Retinal pigment epithelial cell (primary cell): Measurements from ENCODE around the gene KNDC1.

Experiments used
- DNase-seq: peaks from one replicate; pipeline ENCODE4 v3.0.0-alpha.2; 2010; ENCODE audit warnings: low read depth
- H3K4me3 ChIP-seq: 2 replicates; pipeline ENCODE4 v1.5.1; 2011; ENCODE audit warnings: mild to moderate bottlenecking, low read length, control low read depth, moderate library complexity
- CTCF ChIP-seq: conservative IDR thresholded peaks from 2 replicates; pipeline ENCODE4 v1.5.1; 2011; ENCODE audit warnings: low read depth, low read length, control low read depth, inconsistent platforms

Gene KNDC1

GRCh38 chr10:133245439-133246235, 85.6 kb downstream of the KNDC1 start:
- H3K4me3 ChIP-seq, result no peak overlapping the region
- no peak for TF ChIP-seq CTCF
- no peak for DNase-seq

- TF ChIP-seq CTCF, result no peak
- DNase-seq, result no peak
- H3K4me3 ChIP-seq, result no peak overlapping the region
Observed at GRCh38 chr10:133246236-133246626, 86.2 kb downstream of the KNDC1 start.

- no peak overlapping the region for H3K4me3 ChIP-seq
- no peak for DNase-seq
- TF ChIP-seq CTCF, result no peak
Observed at GRCh38 chr10:133247681-133248333, 87.8 kb downstream of the KNDC1 start.

GRCh38 chr10:133248334-133248715, 88.3 kb downstream of the KNDC1 start:
- H3K4me3 ChIP-seq, result no peak overlapping the region
- no peak for TF ChIP-seq CTCF
- no peak for DNase-seq

- TF ChIP-seq CTCF, result no peak
- DNase-seq, result no peak
- no peak overlapping the region for H3K4me3 ChIP-seq
Observed at GRCh38 chr10:133249094-133249780, 89.2 kb downstream of the KNDC1 start.

- DNase-seq, result no peak
- no peak for TF ChIP-seq CTCF
- H3K4me3 ChIP-seq, result no peak overlapping the region
Observed at GRCh38 chr10:133249975-133250754, 90.1 kb downstream of the KNDC1 start.
